HepG2 (cell line): Measurements from ENCODE around the gene RHOBTB3. TPM values are rescaled to one million over a fixed set of nuclear protein-coding genes. Genes with fewer than 3 reads are reported as not detected.
A peak's percentile ranks its signal among the peaks of the same experiment; 100 is the strongest.

Experiments used
- AHR ChIP-seq: IDR thresholded peaks from 2 replicates; pipeline ENCODE4 v1.6.1; 2018; ENCODE audit warnings: missing genetic modification reagents, missing compliant biosample characterization
- CCDC6 ChIP-seq: sonication (generic); formaldehyde crosslinking; IDR thresholded peaks from 2 replicates; pipeline ENCODE4 v1.8.1; 2022; ENCODE audit warnings: mild to moderate bottlenecking, missing genetic modification reagents, moderate library complexity
- CENPT ChIP-seq: sonication (generic); formaldehyde crosslinking; IDR thresholded peaks from 2 replicates; pipeline ENCODE4 v1.8.0; 2022; ENCODE audit warnings: low read depth, mild to moderate bottlenecking, moderate library complexity, missing genetic modification reagents
- CHCHD3 ChIP-seq: sonication (generic); formaldehyde crosslinking; IDR thresholded peaks from 2 replicates; pipeline ENCODE4 v1.8.0; 2022; ENCODE audit warnings: mild to moderate bottlenecking, missing genetic modification reagents, moderate library complexity
- EEA1 ChIP-seq: sonication (generic); formaldehyde crosslinking; IDR thresholded peaks from 2 replicates; pipeline ENCODE4 v1.5.1; 2020; ENCODE audit warnings: mild to moderate bottlenecking, missing genetic modification reagents, borderline replicate concordance
- FOXP1 ChIP-seq, 2 experiments: fragments of 450-650 bp in 1 of 2; IDR thresholded peaks; 2 replicates each; pipeline ENCODE4 v1.6.1; 2017 to 2018; ENCODE audit warnings: antibody characterized with exemption in 1 of 2
- KLF16 ChIP-seq, 2 experiments: sonication (generic) in 1 of 2; formaldehyde crosslinking in 1 of 2; IDR thresholded peaks; 2 replicates each; pipeline versions ENCODE4 v1.6.1 to v1.8.0; 2016 to 2023; ENCODE audit warnings: missing genetic modification reagents in 2 of 2, missing compliant biosample characterization in 1 of 2
- KLF6 ChIP-seq: IDR thresholded peaks from 2 replicates; pipeline ENCODE4 v1.8.0; 2016; ENCODE audit warnings: missing biosample characterization, missing genetic modification reagents
- MLXIP ChIP-seq: sonication (generic); formaldehyde crosslinking; IDR thresholded peaks from 2 replicates; pipeline ENCODE4 v1.9.0; 2021; ENCODE audit warnings: missing genetic modification reagents, borderline replicate concordance
- NFYB ChIP-seq: sonication (generic); formaldehyde crosslinking; IDR thresholded peaks from 2 replicates; pipeline ENCODE4 v1.4.0; 2020; ENCODE audit warnings: missing genetic modification reagents
- PAF1 ChIP-seq: IDR thresholded peaks from 2 replicates; pipeline ENCODE4 v1.6.1; 2016; ENCODE audit warnings: missing genetic modification reagents, missing compliant biosample characterization
- PAXIP1 ChIP-seq: sonication (generic); formaldehyde crosslinking; conservative IDR thresholded peaks from 2 replicates; pipeline ENCODE4 v1.4.0; 2020; ENCODE audit warnings: mild to moderate bottlenecking, missing genetic modification reagents, moderate library complexity
- POGK ChIP-seq: sonication (generic); formaldehyde crosslinking; conservative IDR thresholded peaks from 2 replicates; pipeline ENCODE4 v1.8.0; 2022; ENCODE audit warnings: mild to moderate bottlenecking, moderate library complexity, missing genetic modification reagents
- SNRNP70 ChIP-seq: fragments of 200-400 bp; formaldehyde crosslinking; IDR thresholded peaks from 2 replicates; pipeline ENCODE4 v1.6.1; 2017; ENCODE audit warnings: mild to moderate bottlenecking, low read depth, low read length, moderate library complexity
- STAG1 ChIP-seq: sonication (generic); formaldehyde crosslinking; IDR thresholded peaks from 2 replicates; pipeline ENCODE4 v1.4.0; 2020; ENCODE audit warnings: missing genetic modification reagents
- ZBTB49 ChIP-seq: sonication (generic); formaldehyde crosslinking; IDR thresholded peaks from 2 replicates; pipeline ENCODE4 v1.4.0; 2020; ENCODE audit warnings: missing genetic modification reagents, borderline replicate concordance
- ZFP37 ChIP-seq: sonication (generic); formaldehyde crosslinking; IDR thresholded peaks from 2 replicates; pipeline ENCODE4 v1.4.0; 2020; ENCODE audit warnings: missing genetic modification reagents, borderline replicate concordance
- ZMAT5 ChIP-seq: sonication (generic); formaldehyde crosslinking; IDR thresholded peaks from 2 replicates; pipeline ENCODE4 v1.5.0; 2020; ENCODE audit warnings: mild to moderate bottlenecking, low read depth, missing genetic modification reagents, borderline replicate concordance
- ZNF251 ChIP-seq: sonication (generic); formaldehyde crosslinking; IDR thresholded peaks from 2 replicates; pipeline ENCODE4 v1.9.0; 2021; ENCODE audit warnings: mild to moderate bottlenecking, missing genetic modification reagents
- ZNF792 ChIP-seq: IDR thresholded peaks from 2 replicates; pipeline ENCODE4 v1.6.1; 2016
- polyA plus RNA-seq, 8 experiments: library from polyadenylated mRNA; depleted of rRNA in 3 of 8; stranded (reverse) in 7 of 8; unstranded in 1 of 8; fragments of >200 nt; fragmentation: Illumina TruSeq in 4 of 8; extraction: Trizol in 4 of 8; gene quantifications; 2 replicates each; pipeline versions ENCODE4 v1.2.1 to v1.2.3, GENCODE V29; 2011 to 2016; ENCODE audit warnings: low read depth in 4 of 8, missing spikeins in 1 of 8, mixed read lengths in 1 of 8; ENCODE audit not compliant: insufficient read depth in 1 of 8
- total RNA-seq, 5 experiments: library from RNA; depleted of rRNA; stranded (reverse); fragments of >200 nt; fragmentation: Illumina TruSeq; extraction: Trizol; gene quantifications; 2 replicates each; pipeline ENCODE4 v1.2.3, GENCODE V29; 2016; ENCODE audit warnings: low read depth in 1 of 5

Gene RHOBTB3
- total and polyA plus RNA-seq, 2 of the 13 experiments (the other 11 are each of a cell fraction or from before 2014, with no cell fraction given): 31.6 to 35.4 TPM

GRCh38 chr5:95781101-95781583 lies 50.0 kb downstream of the RHOBTB3 start (continued):
- TF ChIP-seq MLXIP (CRISPR knock-in tag) (no peak), AHR (no peak), ZNF792 (CRISPR knock-in tag) (no peak), PAF1 (CRISPR knock-in tag) (no peak), ZBTB49 (no peak), FOXP1 (IDR thresholded peaks at IDR 0.05) (no peak), FOXP1 (CRISPR knock-in tag; IDR thresholded peaks at IDR 0.05) (no peak), ZFP37 (no peak), CENPT (CRISPR knock-in tag) (no peak), ZNF251 (no peak), KLF16 (CRISPR knock-in tag; IDR thresholded peaks at IDR 0.05) (peak in 1 of 2 experiments; percentile 59; a peak in 1 of 4 replicates), CCDC6 (CRISPR knock-in tag) (no peak), EEA1 (CRISPR knock-in tag) (no peak), STAG1 (CRISPR knock-in tag) (peak; percentile 96), POGK (CRISPR knock-in tag) (no peak), CHCHD3 (CRISPR knock-in tag) (no peak), SNRNP70 (no peak), PAXIP1 (CRISPR knock-in tag) (no peak), ZMAT5 (no peak), KLF6 (CRISPR knock-in tag) (no peak), NFYB (CRISPR knock-in tag) (no peak)
